BLaER1 treated with 17β-estradiol and CSF1 and Interleukin-3, amounts not matched to agents 10 nM and 100 nM (cell line): ENCODE measurements around the gene OPTC.

Source experiments
- H3K27ac ChIP-seq, 11 experiments: shearing (Covaris generic); formaldehyde crosslinking; 2 replicates each; pipeline ENCODE4 v1.8.1; 2022
- H3K27me3 ChIP-seq, 11 experiments: shearing (Covaris generic); formaldehyde crosslinking; 2 replicates each; pipeline ENCODE4 v1.8.1; 2022
- H3K36me3 ChIP-seq, 11 experiments: shearing (Covaris generic); formaldehyde crosslinking; 2 replicates each; pipeline ENCODE4 v1.8.1; 2022
- H3K4me1 ChIP-seq, 10 experiments: shearing (Covaris generic); formaldehyde crosslinking; 2 replicates each; pipeline ENCODE4 v1.8.1; 2022
- H3K4me2 ChIP-seq, 11 experiments: shearing (Covaris generic); formaldehyde crosslinking; 2 replicates each; pipeline ENCODE4 v1.8.1; 2022
- H3K4me3 ChIP-seq, 10 experiments: shearing (Covaris generic); formaldehyde crosslinking; 2 replicates each; pipeline ENCODE4 v1.8.1; 2022
- H3K9ac ChIP-seq, 11 experiments: shearing (Covaris generic); formaldehyde crosslinking; 2 replicates each; pipeline ENCODE4 v1.8.1; 2022
- H3K9me3 ChIP-seq, 11 experiments: shearing (Covaris generic); formaldehyde crosslinking; replicated peaks in 1 of 11; 2 replicates each; pipeline ENCODE4 v1.8.1; 2022
- H4K20me1 ChIP-seq, 11 experiments: shearing (Covaris generic); formaldehyde crosslinking; 2 replicates each; pipeline ENCODE4 v1.8.1; 2022
- Cebpa-rat ChIP-seq, 11 experiments: shearing (Covaris generic); IDR thresholded peaks; 2 replicates each; pipeline ENCODE4 v1.8.1; 2022

OPTC gene

GRCh38 chr1:203471841-203472240 lies 22.1 kb upstream of the OPTC start:
- H3K4me1 ChIP-seq = peaks cover 0 to 8% (median 0%) of the 10 kb centered on the region in 10 experiments; a peak in 1 of 20 replicates
- H3K27me3 ChIP-seq = no peaks in the 10 kb centered on the region
- H3K9me3 ChIP-seq = no peaks in the 10 kb centered on the region
- H3K9ac ChIP-seq = no peak overlapping the region
- no peaks in the 10 kb centered on the region for H4K20me1 ChIP-seq
- no peak overlapping the region for H3K4me3 ChIP-seq
- no peak overlapping the region for H3K27ac ChIP-seq
- TF ChIP-seq Cebpa-rat (IDR thresholded peaks at IDR 0.05) = no peak
- H3K4me2 ChIP-seq = no peak overlapping the region
- H3K36me3 ChIP-seq = no peaks in the 10 kb centered on the region

- Histone ChIP-seq H3K36me3 (no peaks in the 10 kb centered on the region), H3K9ac (no peak overlapping the region), H3K4me1 (peaks cover 0 to 8% (median 2%) of the 10 kb centered on the region in 10 experiments; a peak in 5 of 20 replicates), H3K4me3 (no peak overlapping the region), H4K20me1 (no peaks in the 10 kb centered on the region), H3K27me3 (no peaks in the 10 kb centered on the region), H3K9me3 (no peaks in the 10 kb centered on the region), H3K27ac (no peak overlapping the region), H3K4me2 (no peak overlapping the region)
- no peak for TF ChIP-seq Cebpa-rat (IDR thresholded peaks at IDR 0.05)
These were observed 20.7 kb upstream of the OPTC start for GRCh38 chr1:203473281-203473680.

- Histone ChIP-seq H3K4me1 (peaks cover 0 to 11% (median 2%) of the 10 kb centered on the region in 10 experiments; a peak in 5 of 20 replicates), H3K27ac (no peak overlapping the region), H4K20me1 (no peaks in the 10 kb centered on the region), H3K9ac (no peak overlapping the region), H3K27me3 (no peaks in the 10 kb centered on the region), H3K36me3 (no peaks in the 10 kb centered on the region), H3K9me3 (no peaks in the 10 kb centered on the region), H3K4me3 (no peak overlapping the region), H3K4me2 (no peak overlapping the region)
- no peak for TF ChIP-seq Cebpa-rat (IDR thresholded peaks at IDR 0.05)
These were observed 20.1 kb upstream of the OPTC start for GRCh38 chr1:203473781-203474305.

- H3K4me2 ChIP-seq = no peak within 1 kb of the TSS
- H3K9ac ChIP-seq = no peak within 1 kb of the TSS
- no peaks in the 10 kb centered on the region for H4K20me1 ChIP-seq
- TF ChIP-seq Cebpa-rat (IDR thresholded peaks at IDR 0.05) = no peak
- H3K4me1 ChIP-seq = peaks cover 0 to 11% (median 3%) of the 10 kb centered on the region in 10 experiments; a peak in 7 of 20 replicates
- no peak within 1 kb of the TSS for H3K4me3 ChIP-seq
- H3K27ac ChIP-seq = no peak within 1 kb of the TSS
- no peaks in the 10 kb centered on the region for H3K9me3 ChIP-seq
- no peaks in the 10 kb centered on the region for H3K36me3 ChIP-seq
- no peaks in the 10 kb centered on the region for H3K27me3 ChIP-seq
These were observed 18.7 kb upstream of the OPTC start, which contains the start of gene PRELP for GRCh38 chr1:203475012-203475981. Gene PRELP (plus strand): TSS chr1:203475806. CDS start chr1:203483185, 7,379 bp downstream.

- TF ChIP-seq Cebpa-rat (IDR thresholded peaks at IDR 0.05) = no peak
- no peaks in the 10 kb centered on the region for H4K20me1 ChIP-seq
- no peak overlapping the region for H3K27ac ChIP-seq
- H3K4me3 ChIP-seq = no peak overlapping the region
- no peaks in the 10 kb centered on the region for H3K27me3 ChIP-seq
- H3K4me2 ChIP-seq = no peak overlapping the region
- H3K9me3 ChIP-seq = no peaks in the 10 kb centered on the region
- no peaks in the 10 kb centered on the region for H3K36me3 ChIP-seq
- no peak overlapping the region for H3K9ac ChIP-seq
- peaks cover 0 to 12% (median 10%) of the 10 kb centered on the region in 10 experiments; a peak in 9 of 20 replicates for H3K4me1 ChIP-seq
These were observed 17.6 kb upstream of the OPTC start for GRCh38 chr1:203476216-203476814.

- peaks cover 0 to 14% (median 10%) of the 10 kb centered on the region in 10 experiments; a peak in 9 of 20 replicates for H3K4me1 ChIP-seq
- H3K27ac ChIP-seq = no peak overlapping the region
- H3K27me3 ChIP-seq = no peaks in the 10 kb centered on the region
- H3K4me3 ChIP-seq = no peak overlapping the region
- TF ChIP-seq Cebpa-rat (IDR thresholded peaks at IDR 0.05) = no peak
- H3K9me3 ChIP-seq = no peaks in the 10 kb centered on the region
- H3K9ac ChIP-seq = no peak overlapping the region
- no peaks in the 10 kb centered on the region for H3K36me3 ChIP-seq
- no peaks in the 10 kb centered on the region for H4K20me1 ChIP-seq
- H3K4me2 ChIP-seq = peak overlapping the region in 4 of 11 experiments; percentile 13 to 33 (median 17); a peak in 5 of 22 replicates
These were observed 16.2 kb upstream of the OPTC start for GRCh38 chr1:203477748-203478147.

- Histone ChIP-seq H3K4me3 (no peak overlapping the region), H3K4me2 (peak overlapping the region in 4 of 11 experiments; percentile 13 to 33 (median 17); a peak in 7 of 22 replicates), H4K20me1 (no peaks in the 10 kb centered on the region), H3K9me3 (no peaks in the 10 kb centered on the region), H3K27me3 (no peaks in the 10 kb centered on the region), H3K27ac (no peak overlapping the region), H3K36me3 (no peaks in the 10 kb centered on the region), H3K4me1 (peaks cover 0 to 14% (median 10%) of the 10 kb centered on the region in 10 experiments; a peak in 9 of 20 replicates), H3K9ac (no peak overlapping the region)
- no peak for TF ChIP-seq Cebpa-rat (IDR thresholded peaks at IDR 0.05)
These were observed 15.7 kb upstream of the OPTC start for GRCh38 chr1:203478231-203478630.

GRCh38 chr1:203478986-203479385 lies 15.0 kb upstream of the OPTC start:
- no peak overlapping the region for H3K4me2 ChIP-seq
- no peaks in the 10 kb centered on the region for H3K36me3 ChIP-seq
- H3K9me3 ChIP-seq = no peaks in the 10 kb centered on the region
- no peak overlapping the region for H3K27ac ChIP-seq
- H4K20me1 ChIP-seq = no peaks in the 10 kb centered on the region
- peaks cover 0 to 14% (median 10%) of the 10 kb centered on the region in 10 experiments; a peak in 9 of 20 replicates for H3K4me1 ChIP-seq
- no peaks in the 10 kb centered on the region for H3K27me3 ChIP-seq
- H3K4me3 ChIP-seq = no peak overlapping the region
- H3K9ac ChIP-seq = no peak overlapping the region
- no peak for TF ChIP-seq Cebpa-rat (IDR thresholded peaks at IDR 0.05)

GRCh38 chr1:203479646-203480045 lies 14.3 kb upstream of the OPTC start:
- no peak for TF ChIP-seq Cebpa-rat (IDR thresholded peaks at IDR 0.05)
- Histone ChIP-seq H3K27ac (no peak overlapping the region), H3K9me3 (no peaks in the 10 kb centered on the region), H3K4me2 (no peak overlapping the region), H3K27me3 (no peaks in the 10 kb centered on the region), H3K4me1 (peaks cover 0 to 14% (median 10%) of the 10 kb centered on the region in 10 experiments; a peak in 9 of 20 replicates), H3K36me3 (no peaks in the 10 kb centered on the region), H3K4me3 (no peak overlapping the region), H3K9ac (no peak overlapping the region), H4K20me1 (no peaks in the 10 kb centered on the region)
